ENCODE results near the gene EXOC4. TPM values are rescaled to one million over a fixed set of nuclear protein-coding genes. Genes with fewer than 3 reads are reported as not detected.
A peak's percentile ranks its signal among the peaks of the same experiment; 100 is the strongest.

EXOC4 gene
- total RNA-seq, 1 donor from 2014 or later, result 81.9 TPM

- no peak for DNase-seq (ENCODE audit: low spot score)
Measured at GRCh38 chr7:133571076-133571475, 318.2 kb downstream of the EXOC4 start.

- no peak for DNase-seq (ENCODE audit: low spot score)
Measured at GRCh38 chr7:133572087-133572486, 319.2 kb downstream of the EXOC4 start.

- no peak for DNase-seq (ENCODE audit: low spot score)
Measured at GRCh38 chr7:133572843-133573242, 320.0 kb downstream of the EXOC4 start.

GRCh38 chr7:133573554-133574265 lies 320.8 kb downstream of the EXOC4 start:
- DNase-seq (ENCODE audit: low spot score), result no peak

GRCh38 chr7:133575726-133576440 lies 323.0 kb downstream of the EXOC4 start:
- no peak for DNase-seq (ENCODE audit: low spot score)

GRCh38 chr7:133576612-133577168 lies 323.8 kb downstream of the EXOC4 start:
- DNase-seq (ENCODE audit: low spot score), result no peak

GRCh38 chr7:133582766-133583523 lies 330.1 kb downstream of the EXOC4 start:
- DNase-seq (ENCODE audit: low spot score), result no peak

- no peak for DNase-seq (ENCODE audit: low spot score)
Measured at GRCh38 chr7:133583545-133584171, 330.8 kb downstream of the EXOC4 start.

GRCh38 chr7:133584956-133585668 lies 332.2 kb downstream of the EXOC4 start:
- peak; percentile 9 for DNase-seq (ENCODE audit: low spot score)

- no peak for DNase-seq (ENCODE audit: low spot score)
Measured at GRCh38 chr7:133586253-133586652, 333.4 kb downstream of the EXOC4 start.

- no peak for DNase-seq (ENCODE audit: low spot score)
Measured at GRCh38 chr7:133587903-133588302, 335.0 kb downstream of the EXOC4 start.

GRCh38 chr7:133590795-133591194 lies 337.9 kb downstream of the EXOC4 start:
- no peak for DNase-seq (ENCODE audit: low spot score)

- no peak for DNase-seq (ENCODE audit: low spot score)
Measured at GRCh38 chr7:133591704-133592340, 338.9 kb downstream of the EXOC4 start.

- DNase-seq (ENCODE audit: low spot score), result no peak
Measured at GRCh38 chr7:133593561-133593960, 340.7 kb downstream of the EXOC4 start.

GRCh38 chr7:133601617-133602016 lies 348.7 kb downstream of the EXOC4 start:
- no peak for DNase-seq (ENCODE audit: low spot score)

GRCh38 chr7:133602291-133602690 lies 349.4 kb downstream of the EXOC4 start:
- DNase-seq (ENCODE audit: low spot score), result no peak

GRCh38 chr7:133606991-133607390 lies 354.1 kb downstream of the EXOC4 start:
- no peak for DNase-seq (ENCODE audit: low spot score)

GRCh38 chr7:133609806-133610205 lies 356.9 kb downstream of the EXOC4 start:
- DNase-seq (ENCODE audit: low spot score), result no peak

- no peak for DNase-seq (ENCODE audit: low spot score)
Measured at GRCh38 chr7:133611955-133612354, 359.1 kb downstream of the EXOC4 start.

- DNase-seq (ENCODE audit: low spot score), result no peak
Measured at GRCh38 chr7:133613250-133613790, 360.4 kb downstream of the EXOC4 start.

Data from umbilical cord (tissue), 2 donors.